K562 (cell line): ENCODE measurements around the gene DAPP1. TPM values are rescaled to one million over a fixed set of nuclear protein-coding genes. Genes with fewer than 3 reads are reported as not detected.

Experiments used
- CHCHD3 ChIP-seq: fragments of 250-450 bp; sonication (Bioruptor Pico); IDR thresholded peaks from 2 replicates; pipeline ENCODE4 v2.1.2; 2022; ENCODE audit warnings: mild to moderate bottlenecking
- COPS2 ChIP-seq: fragments of 450-650 bp; conservative IDR thresholded peaks from 2 replicates; pipeline ENCODE4 v1.6.1; 2016; ENCODE audit warnings: mild to moderate bottlenecking, moderate library complexity
- HMGXB4 ChIP-seq: sonication (generic); formaldehyde crosslinking; IDR thresholded peaks from 2 replicates; pipeline ENCODE4 v1.8.1; 2023; ENCODE audit warnings: mild to moderate bottlenecking, missing genetic modification reagents
- HNRNPK ChIP-seq: fragments of 200-400 bp; formaldehyde crosslinking; IDR thresholded peaks from one replicate; pipeline ENCODE4 v1.6.1; 2018; ENCODE audit warnings: mild to moderate bottlenecking, low read depth, low read length; ENCODE audit not compliant: poor library complexity, severe bottlenecking
- KLF6 ChIP-seq: fragments of 250-450 bp; sonication (Bioruptor Pico); IDR thresholded peaks from 2 replicates; pipeline ENCODE4 v1.4.0; 2020; ENCODE audit warnings: mild to moderate bottlenecking, moderate library complexity, borderline replicate concordance
- MCM7 ChIP-seq, 2 experiments: fragments of 450-650 bp; IDR thresholded peaks; 2 replicates each; pipeline ENCODE4 v1.6.1; 2016 to 2018
- PHF8 ChIP-seq: fragments of 200-600 bp; sonication (generic); IDR thresholded peaks from 2 replicates; pipeline ENCODE4 v1.6.1; 2012; ENCODE audit warnings: mixed run types, mild to moderate bottlenecking, inconsistent platforms, low read length, moderate library complexity, borderline replicate concordance
- SMARCA4 ChIP-seq: fragments of 450-650 bp; IDR thresholded peaks from 2 replicates; pipeline ENCODE4 v1.6.1; 2016
- TAF1 ChIP-seq: IDR thresholded peaks from 2 replicates; pipeline ENCODE4 v1.6.1; 2011; ENCODE audit warnings: mild to moderate bottlenecking, low read length, moderate library complexity; ENCODE audit not compliant: insufficient read depth, control insufficient read depth, severe bottlenecking; ENCODE audit errors: extremely low read depth
- TRIM24 ChIP-seq, 2 experiments: fragments of 450-650 bp; IDR thresholded peaks; 2 replicates each; pipeline ENCODE4 v1.6.1; 2016
- XRCC5 ChIP-seq: fragments of 200-400 bp; formaldehyde crosslinking; IDR thresholded peaks from 2 replicates; pipeline ENCODE4 v1.6.1; 2017; ENCODE audit warnings: low read depth, mild to moderate bottlenecking, low read length
- ZBED1 ChIP-seq: IDR thresholded peaks from 2 replicates; pipeline ENCODE4 v1.6.1; 2014
- ZBTB11 ChIP-seq, 3 experiments: fragments of 200-800 bp in 1 of 3; fragments of 250-450 bp in 1 of 3; fragments of 450-650 bp in 1 of 3; sonication (Bioruptor Pico) in 1 of 3; sonication (Bioruptor generic) in 1 of 3; formaldehyde crosslinking in 1 of 3; IDR thresholded peaks; 2 replicates each; pipeline versions ENCODE4 v1.6.1 to v1.8.0; 2016 to 2022; ENCODE audit warnings: mild to moderate bottlenecking in 2 of 3, missing genetic modification characterization in 2 of 3, missing compliant biosample characterization in 1 of 3, moderate library complexity in 1 of 3
- ZNF778 ChIP-seq: fragments of 450-650 bp; formaldehyde crosslinking; IDR thresholded peaks from 2 replicates; pipeline ENCODE4 v1.4.0; 2020; ENCODE audit warnings: mild to moderate bottlenecking, moderate library complexity
- polyA plus RNA-seq, 8 experiments: library from polyadenylated mRNA; depleted of rRNA in 4 of 8; stranded (reverse) in 5 of 8; unstranded in 3 of 8; fragments of >200 nt; fragmentation: Nextera tagmentation in 2 of 8; fragmentation: Illumina TruSeq in 1 of 8; extraction: Ambion mirVana in 2 of 8; extraction: Trizol in 1 of 8; gene quantifications; 2 replicates each; pipeline versions ENCODE4 v1.2.1 to v1.2.3, GENCODE V29; 2011 to 2014; ENCODE audit warnings: inconsistent platforms in 1 of 8, missing spikeins in 1 of 8
- total RNA-seq, 7 experiments: library from RNA; depleted of rRNA in 6 of 7; stranded (reverse); fragments of >200 nt in 6 of 7; fragmentation: Illumina TruSeq in 2 of 7; extraction: Trizol in 2 of 7; gene quantifications; 2 replicates each; pipeline versions ENCODE4 v1.2.1 to v1.2.3, GENCODE V29; 2011 to 2021; ENCODE audit warnings: low replicate concordance in 1 of 7
- TF ChIP-seq, protein P1 (sequence below): sonication (generic); formaldehyde crosslinking; IDR thresholded peaks from 2 replicates; pipeline ENCODE4 v1.8.1; 2023; ENCODE audit warnings: missing genetic modification reagents, mild to moderate bottlenecking, borderline replicate concordance
- TF ChIP-seq, protein P2 (sequence below): fragments of 250-450 bp; sonication (Bioruptor Pico); IDR thresholded peaks from 2 replicates; pipeline ENCODE4 v1.4.0; 2020; ENCODE audit warnings: mild to moderate bottlenecking, moderate library complexity, borderline replicate concordance

The DAPP1 gene
- total and polyA plus RNA-seq, 9 of the 15 experiments (the other 6 are each of a cell fraction or from before 2014, with no cell fraction given), result 1.9 to 7.2 (median 3.6) TPM

DNA sequence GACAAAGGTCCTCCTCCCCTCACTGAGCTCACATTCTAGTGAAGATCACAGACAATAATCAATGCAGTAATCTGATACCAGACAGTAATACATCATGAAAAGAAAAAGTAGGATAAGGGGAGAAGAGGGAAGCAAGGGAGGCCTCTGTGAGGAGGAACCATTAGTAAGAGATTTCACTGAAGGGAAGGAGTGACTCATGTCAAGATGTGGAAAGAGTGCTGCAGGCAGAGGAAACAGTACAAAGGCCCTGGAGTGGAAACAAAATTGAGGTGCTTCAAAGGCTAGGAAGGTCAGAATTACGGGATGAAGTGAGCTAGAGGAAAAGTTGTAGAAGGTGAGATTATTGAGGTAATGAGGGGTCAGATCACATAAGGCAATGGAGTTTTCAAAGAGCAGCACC is 39.5 kb downstream of the DAPP1 start (continued):
- no peak for TF ChIP-seq KLF6 (CRISPR knock-in tag)
- TF ChIP-seq XRCC5, result no peak
- no peak for TF ChIP-seq COPS2
- TF ChIP-seq MCM7 (IDR thresholded peaks at IDR 0.05), result no peak
- no peak for TF ChIP-seq HMGXB4 (CRISPR knock-in tag)
- TF ChIP-seq TAF1, result no peak
- TF ChIP-seq SMARCA4, result peak; percentile 44; the same call in 1 of the 2 replicates
- TF ChIP-seq TRIM24 (IDR thresholded peaks at IDR 0.05), result 0 out of 4 replicates have a peak, but pooled peaks have one; percentile 40 to 47
- TF ChIP-seq, protein P1, sequence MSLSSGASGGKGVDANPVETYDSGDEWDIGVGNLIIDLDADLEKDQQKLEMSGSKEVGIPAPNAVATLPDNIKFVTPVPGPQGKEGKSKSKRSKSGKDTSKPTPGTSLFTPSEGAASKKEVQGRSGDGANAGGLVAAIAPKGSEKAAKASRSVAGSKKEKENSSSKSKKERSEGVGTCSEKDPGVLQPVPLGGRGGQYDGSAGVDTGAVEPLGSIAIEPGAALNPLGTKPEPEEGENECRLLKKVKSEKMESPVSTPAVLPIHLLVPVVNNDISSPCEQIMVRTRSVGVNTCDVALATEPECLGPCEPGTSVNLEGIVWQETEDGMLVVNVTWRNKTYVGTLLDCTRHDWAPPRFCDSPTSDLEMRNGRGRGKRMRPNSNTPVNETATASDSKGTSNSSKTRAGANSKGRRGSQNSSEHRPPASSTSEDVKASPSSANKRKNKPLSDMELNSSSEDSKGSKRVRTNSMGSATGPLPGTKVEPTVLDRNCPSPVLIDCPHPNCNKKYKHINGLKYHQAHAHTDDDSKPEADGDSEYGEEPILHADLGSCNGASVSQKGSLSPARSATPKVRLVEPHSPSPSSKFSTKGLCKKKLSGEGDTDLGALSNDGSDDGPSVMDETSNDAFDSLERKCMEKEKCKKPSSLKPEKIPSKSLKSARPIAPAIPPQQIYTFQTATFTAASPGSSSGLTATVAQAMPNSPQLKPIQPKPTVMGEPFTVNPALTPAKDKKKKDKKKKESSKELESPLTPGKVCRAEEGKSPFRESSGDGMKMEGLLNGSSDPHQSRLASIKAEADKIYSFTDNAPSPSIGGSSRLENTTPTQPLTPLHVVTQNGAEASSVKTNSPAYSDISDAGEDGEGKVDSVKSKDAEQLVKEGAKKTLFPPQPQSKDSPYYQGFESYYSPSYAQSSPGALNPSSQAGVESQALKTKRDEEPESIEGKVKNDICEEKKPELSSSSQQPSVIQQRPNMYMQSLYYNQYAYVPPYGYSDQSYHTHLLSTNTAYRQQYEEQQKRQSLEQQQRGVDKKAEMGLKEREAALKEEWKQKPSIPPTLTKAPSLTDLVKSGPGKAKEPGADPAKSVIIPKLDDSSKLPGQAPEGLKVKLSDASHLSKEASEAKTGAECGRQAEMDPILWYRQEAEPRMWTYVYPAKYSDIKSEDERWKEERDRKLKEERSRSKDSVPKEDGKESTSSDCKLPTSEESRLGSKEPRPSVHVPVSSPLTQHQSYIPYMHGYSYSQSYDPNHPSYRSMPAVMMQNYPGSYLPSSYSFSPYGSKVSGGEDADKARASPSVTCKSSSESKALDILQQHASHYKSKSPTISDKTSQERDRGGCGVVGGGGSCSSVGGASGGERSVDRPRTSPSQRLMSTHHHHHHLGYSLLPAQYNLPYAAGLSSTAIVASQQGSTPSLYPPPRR (CRISPR knock-in tag), result no peak
- TF ChIP-seq CHCHD3 (CRISPR knock-in tag), result no peak
- no peak for TF ChIP-seq HNRNPK
- no peak for TF ChIP-seq PHF8
- no peak for TF ChIP-seq ZBTB11 (CRISPR knock-in tag; IDR thresholded peaks at IDR 0.05)
- TF ChIP-seq, protein P2, sequence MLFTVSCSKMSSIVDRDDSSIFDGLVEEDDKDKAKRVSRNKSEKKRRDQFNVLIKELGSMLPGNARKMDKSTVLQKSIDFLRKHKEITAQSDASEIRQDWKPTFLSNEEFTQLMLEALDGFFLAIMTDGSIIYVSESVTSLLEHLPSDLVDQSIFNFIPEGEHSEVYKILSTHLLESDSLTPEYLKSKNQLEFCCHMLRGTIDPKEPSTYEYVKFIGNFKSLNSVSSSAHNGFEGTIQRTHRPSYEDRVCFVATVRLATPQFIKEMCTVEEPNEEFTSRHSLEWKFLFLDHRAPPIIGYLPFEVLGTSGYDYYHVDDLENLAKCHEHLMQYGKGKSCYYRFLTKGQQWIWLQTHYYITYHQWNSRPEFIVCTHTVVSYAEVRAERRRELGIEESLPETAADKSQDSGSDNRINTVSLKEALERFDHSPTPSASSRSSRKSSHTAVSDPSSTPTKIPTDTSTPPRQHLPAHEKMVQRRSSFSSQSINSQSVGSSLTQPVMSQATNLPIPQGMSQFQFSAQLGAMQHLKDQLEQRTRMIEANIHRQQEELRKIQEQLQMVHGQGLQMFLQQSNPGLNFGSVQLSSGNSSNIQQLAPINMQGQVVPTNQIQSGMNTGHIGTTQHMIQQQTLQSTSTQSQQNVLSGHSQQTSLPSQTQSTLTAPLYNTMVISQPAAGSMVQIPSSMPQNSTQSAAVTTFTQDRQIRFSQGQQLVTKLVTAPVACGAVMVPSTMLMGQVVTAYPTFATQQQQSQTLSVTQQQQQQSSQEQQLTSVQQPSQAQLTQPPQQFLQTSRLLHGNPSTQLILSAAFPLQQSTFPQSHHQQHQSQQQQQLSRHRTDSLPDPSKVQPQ (CRISPR knock-in tag), result no peak
- TF ChIP-seq ZBED1, result no peak
- TF ChIP-seq ZNF778 (CRISPR knock-in tag), result no peak
